Memory B cell (primary cell): ENCODE data around the gene SYNPO2.
"Not testable (repeated sequence)": the region's sequence is repeated elsewhere in the genome, so short reads cannot be mapped to it uniquely, and the experiment has no call there.

Experiments used
- ATAC-seq: fragments of 150-1000 bp; cut with Tn5 transposase; 2 replicates; pipeline ENCODE4 v1.10.0; 2021; ENCODE audit warnings: low read depth, mild to moderate bottlenecking, moderate library complexity
- DNase-seq, 2 donors: peaks; one replicate each; pipeline ENCODE4 v3.0.0; 2022; ENCODE audit warnings: low spot score in 2 of 2
- H3K27ac Mint-ChIP-seq: one replicate; pipeline ENCODE4 v1.8.0; 2022; ENCODE audit warnings: mild to moderate bottlenecking, moderate library complexity, mixed read lengths
- H3K27me3 Mint-ChIP-seq: one replicate; pipeline ENCODE4 v1.8.0; 2022; ENCODE audit warnings: mixed read lengths
- H3K36me3 Mint-ChIP-seq: one replicate; pipeline ENCODE4 v1.8.0; 2022; ENCODE audit warnings: mild to moderate bottlenecking, mixed read lengths
- H3K4me1 Mint-ChIP-seq: one replicate; pipeline ENCODE4 v1.8.0; 2022; ENCODE audit warnings: mixed read lengths
- H3K4me3 Mint-ChIP-seq: one replicate; pipeline ENCODE4 v1.8.0; 2022; ENCODE audit warnings: mild to moderate bottlenecking, moderate library complexity, mixed read lengths
- H3K9me3 Mint-ChIP-seq: one replicate; pipeline ENCODE4 v1.8.0; 2022; ENCODE audit warnings: mixed read lengths

The SYNPO2 gene

DNA sequence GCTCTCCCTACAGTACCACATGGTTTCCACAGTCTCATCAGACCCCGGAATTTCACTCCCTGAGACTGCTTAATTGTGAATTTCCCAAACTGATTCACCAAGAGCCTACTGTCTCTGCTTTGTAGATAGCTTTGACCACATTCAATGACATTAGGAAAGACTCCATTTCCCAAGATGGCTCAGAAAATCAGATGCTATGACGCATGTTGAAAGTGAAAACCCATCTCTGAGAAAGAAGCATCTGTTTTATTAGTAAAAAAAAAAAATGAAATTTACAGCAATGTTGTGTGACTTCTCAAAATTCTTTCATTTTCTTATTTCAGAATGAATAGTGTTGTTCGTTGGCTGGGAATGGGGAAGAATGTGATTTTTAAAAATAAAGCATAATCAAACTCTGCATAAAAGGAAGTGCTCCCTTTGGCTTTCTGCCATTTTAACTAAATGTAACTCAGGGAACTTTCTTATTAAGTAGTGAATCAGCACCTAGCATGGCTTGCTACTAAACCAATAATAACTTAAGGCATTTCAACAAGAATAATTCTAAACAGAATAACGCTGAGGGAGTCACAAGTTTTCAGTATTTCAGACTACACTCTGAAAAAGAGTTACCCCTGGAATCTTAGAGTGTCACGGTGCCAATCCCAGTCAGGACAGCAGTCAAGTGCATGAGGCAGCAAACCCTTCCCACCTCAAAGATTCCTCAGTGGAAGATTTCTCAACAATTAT is 149.6 kb downstream of the SYNPO2 start:
- H3K4me1 Mint-ChIP-seq, result peaks cover 6% of the 10 kb centered on the region
- H3K27ac Mint-ChIP-seq, result no peak overlapping the region
- DNase-seq (no peak), ATAC-seq (no peak)
- peaks cover 4% of the 10 kb centered on the region for H3K27me3 Mint-ChIP-seq
- no peaks in the 10 kb centered on the region for H3K36me3 Mint-ChIP-seq
- H3K4me3 Mint-ChIP-seq, result no peak overlapping the region
- no peaks in the 10 kb centered on the region for H3K9me3 Mint-ChIP-seq

DNA sequence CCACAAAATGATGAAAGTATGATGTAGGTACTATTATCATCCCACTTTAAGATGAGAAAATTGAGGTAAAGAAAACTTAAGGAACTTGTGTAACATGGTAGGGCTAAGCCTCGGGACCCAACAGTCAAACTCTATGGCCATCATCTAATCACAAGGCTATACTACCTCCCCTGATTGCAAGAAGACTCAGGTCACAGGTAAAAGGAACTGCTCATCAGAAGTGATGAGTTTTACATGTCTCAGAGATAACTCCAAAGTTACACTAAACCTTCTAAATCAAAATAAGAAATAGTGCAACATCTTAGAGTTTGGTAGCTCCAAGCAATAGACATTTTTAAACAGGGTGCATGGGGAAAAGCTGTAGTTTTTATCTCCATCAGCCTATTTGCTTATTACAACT is 150.5 kb downstream of the SYNPO2 start:
- Mint-ChIP-seq H3K4me1 (peaks cover 6% of the 10 kb centered on the region), H3K36me3 (no peaks in the 10 kb centered on the region), H3K27me3 (peaks cover 4% of the 10 kb centered on the region), H3K9me3 (no peaks in the 10 kb centered on the region), H3K27ac (no peak overlapping the region), H3K4me3 (no peak overlapping the region)
- DNase-seq, result no peak
- ATAC-seq, result no peak

DNA sequence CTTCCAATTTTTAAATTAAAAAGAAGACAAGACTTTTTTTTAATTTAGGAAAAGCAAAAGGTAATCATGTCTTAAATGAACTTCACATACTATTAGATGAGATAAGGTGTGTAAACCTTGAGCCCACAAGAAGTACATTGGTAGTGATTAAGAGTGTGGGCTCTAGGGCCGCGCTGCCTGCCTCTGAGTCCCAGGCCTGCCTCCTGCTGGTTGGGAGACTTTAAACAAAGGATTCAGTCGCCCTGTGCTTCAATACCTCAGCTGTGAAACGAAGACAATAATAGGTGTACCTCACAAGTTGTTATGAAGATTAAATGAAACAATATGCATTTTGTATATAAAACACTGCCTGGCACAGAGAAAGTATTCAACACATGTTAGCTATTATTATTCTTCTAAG is 151.1 kb downstream of the SYNPO2 start:
- no peaks in the 10 kb centered on the region for H3K9me3 Mint-ChIP-seq
- H3K36me3 Mint-ChIP-seq, result no peaks in the 10 kb centered on the region
- peaks cover 2% of the 10 kb centered on the region for H3K27me3 Mint-ChIP-seq
- H3K4me3 Mint-ChIP-seq, result no peak overlapping the region
- peaks cover 5% of the 10 kb centered on the region for H3K4me1 Mint-ChIP-seq
- DNase-seq (no peak), ATAC-seq (no peak)
- H3K27ac Mint-ChIP-seq, result no peak overlapping the region

DNA sequence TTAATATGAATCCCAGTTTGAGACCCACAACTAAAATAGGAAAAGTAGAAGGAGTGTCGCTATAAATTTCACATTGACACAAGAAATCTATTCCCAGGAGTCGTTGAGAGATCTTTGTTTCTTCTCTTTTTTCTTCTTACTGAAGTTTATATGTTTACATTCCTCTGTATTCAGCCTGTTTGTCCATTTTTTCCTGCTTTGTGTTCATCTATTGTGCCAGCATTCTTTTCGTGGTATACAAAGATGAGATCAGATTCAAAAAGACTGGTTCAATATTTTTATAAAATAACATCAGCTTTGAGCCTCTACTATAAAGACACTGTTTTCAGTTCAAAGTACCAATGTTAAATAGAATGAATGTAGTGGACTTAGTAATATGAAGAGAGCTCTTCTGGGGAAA is 151.6 kb downstream of the SYNPO2 start:
- Mint-ChIP-seq H3K27ac (no peak overlapping the region), H3K9me3 (no peaks in the 10 kb centered on the region), H3K27me3 (no peaks in the 10 kb centered on the region), H3K4me1 (peaks cover 5% of the 10 kb centered on the region), H3K4me3 (no peak overlapping the region), H3K36me3 (no peaks in the 10 kb centered on the region)
- DNase-seq, result no peak
- no peak for ATAC-seq

DNA sequence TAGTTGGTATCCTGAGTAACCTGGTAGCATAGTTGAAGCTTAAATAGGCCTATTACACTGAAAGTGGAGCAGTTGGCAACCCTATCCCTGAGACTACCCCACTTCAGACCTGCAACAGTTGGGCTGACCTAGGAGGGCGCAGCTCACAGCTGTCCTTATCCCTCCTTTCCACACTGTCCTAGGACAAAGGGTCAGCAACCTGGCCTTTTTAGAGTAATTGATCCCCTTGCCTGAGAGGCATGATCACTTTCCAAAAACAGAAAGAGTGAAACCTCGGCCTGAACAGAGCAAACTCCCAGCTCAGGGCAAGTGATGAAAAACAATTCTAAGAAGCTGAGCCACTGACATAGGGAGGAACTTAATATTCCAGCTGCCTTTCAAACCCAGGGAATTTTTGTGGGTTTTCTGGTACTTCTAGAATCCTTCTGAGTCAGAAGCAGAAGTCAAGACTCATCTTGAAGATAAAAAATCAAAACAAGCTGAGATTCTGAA is 152.1 kb downstream of the SYNPO2 start:
- no peaks in the 10 kb centered on the region for H3K9me3 Mint-ChIP-seq
- peaks cover 5% of the 10 kb centered on the region for H3K4me1 Mint-ChIP-seq
- H3K36me3 Mint-ChIP-seq, result no peaks in the 10 kb centered on the region
- no peak overlapping the region for H3K27ac Mint-ChIP-seq
- no peak overlapping the region for H3K4me3 Mint-ChIP-seq
- DNase-seq (no peak), ATAC-seq (no peak)
- H3K27me3 Mint-ChIP-seq, result no peaks in the 10 kb centered on the region

DNA sequence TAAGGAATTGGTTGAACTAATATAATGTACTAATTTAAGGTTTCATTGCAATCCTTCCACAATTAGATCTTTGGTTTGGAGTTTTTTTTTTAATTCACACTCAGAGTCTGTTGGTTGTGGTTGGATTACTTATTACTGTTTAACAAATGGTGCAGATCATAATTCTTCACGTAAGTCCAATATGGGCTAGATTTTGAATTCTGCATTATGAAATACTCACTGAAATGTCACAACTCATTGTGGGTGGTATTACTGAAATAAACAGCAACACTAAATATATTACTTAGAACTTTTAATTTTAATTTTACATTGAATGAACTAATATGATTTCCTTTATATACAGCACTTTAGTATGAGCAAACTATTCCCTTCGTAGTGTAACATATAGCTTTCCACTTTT is 152.7 kb downstream of the SYNPO2 start:
- ATAC-seq (no peak), DNase-seq (no peak)
- H3K4me1 Mint-ChIP-seq, result peaks cover 5% of the 10 kb centered on the region
- H3K36me3 Mint-ChIP-seq, result no peaks in the 10 kb centered on the region
- no peak overlapping the region for H3K4me3 Mint-ChIP-seq
- no peak overlapping the region for H3K27ac Mint-ChIP-seq
- no peaks in the 10 kb centered on the region for H3K9me3 Mint-ChIP-seq
- no peaks in the 10 kb centered on the region for H3K27me3 Mint-ChIP-seq

DNA sequence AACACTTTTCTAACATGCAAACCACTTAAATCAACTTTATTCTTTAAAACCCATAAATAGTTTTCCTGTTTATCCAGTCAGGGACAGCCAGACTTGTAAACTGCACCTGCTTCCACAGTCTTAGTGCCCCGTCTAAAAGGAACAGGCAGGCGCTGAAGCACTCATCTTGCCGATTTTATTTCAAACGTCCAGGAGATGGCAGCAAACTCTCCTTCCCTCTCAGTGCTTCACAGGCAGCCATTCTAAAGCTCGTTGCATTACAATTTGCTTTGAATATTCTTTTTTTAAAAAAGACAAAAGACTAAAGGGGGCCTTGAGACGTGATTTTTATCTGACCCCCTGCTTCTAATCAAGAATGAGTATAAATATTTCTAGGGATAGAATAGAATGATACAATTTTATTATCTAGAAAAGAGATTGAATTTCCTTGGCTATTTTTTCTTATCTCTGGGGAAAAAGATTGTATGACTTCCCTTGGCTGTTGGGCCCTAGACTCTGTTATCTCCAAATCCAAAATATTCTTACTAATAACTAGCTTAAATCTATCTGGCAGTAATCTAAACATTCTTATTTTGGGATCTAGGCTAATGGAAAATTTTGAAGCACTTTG is 153.4 kb downstream of the SYNPO2 start:
- H3K36me3 Mint-ChIP-seq, result no peaks in the 10 kb centered on the region
- H3K4me3 Mint-ChIP-seq, result no peak overlapping the region
- no peaks in the 10 kb centered on the region for H3K9me3 Mint-ChIP-seq
- no peaks in the 10 kb centered on the region for H3K27me3 Mint-ChIP-seq
- peaks cover 5% of the 10 kb centered on the region for H3K4me1 Mint-ChIP-seq
- no peak overlapping the region for H3K27ac Mint-ChIP-seq
- DNase-seq, result peak; percentile 31 to 50
- ATAC-seq, result peak; percentile 96

DNA sequence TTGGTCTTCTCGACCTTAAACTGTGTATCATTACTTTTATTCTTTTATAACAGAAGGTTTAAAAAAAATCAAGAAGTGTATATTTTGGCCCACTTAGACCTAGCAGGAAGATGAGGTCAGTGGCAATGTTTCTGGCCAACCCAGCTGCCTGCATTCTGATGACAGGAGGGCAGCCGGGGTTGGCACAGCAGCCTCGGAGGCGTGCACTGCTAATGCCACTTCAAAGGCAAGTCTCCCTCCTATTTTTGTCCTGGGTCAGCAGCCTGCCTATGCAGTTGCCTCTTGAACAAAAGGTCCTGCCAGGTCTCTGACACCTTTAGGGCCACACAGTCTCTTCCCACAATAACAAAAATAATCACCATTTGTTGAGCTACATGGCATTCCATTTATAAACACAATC is 157.6 kb downstream of the SYNPO2 start:
- Mint-ChIP-seq H3K27ac (no peak overlapping the region), H3K9me3 (no peaks in the 10 kb centered on the region), H3K4me1 (peaks cover 5% of the 10 kb centered on the region), H3K4me3 (no peak overlapping the region), H3K27me3 (peaks cover 9% of the 10 kb centered on the region), H3K36me3 (no peaks in the 10 kb centered on the region)
- DNase-seq (no peak), ATAC-seq (no peak)

DNA sequence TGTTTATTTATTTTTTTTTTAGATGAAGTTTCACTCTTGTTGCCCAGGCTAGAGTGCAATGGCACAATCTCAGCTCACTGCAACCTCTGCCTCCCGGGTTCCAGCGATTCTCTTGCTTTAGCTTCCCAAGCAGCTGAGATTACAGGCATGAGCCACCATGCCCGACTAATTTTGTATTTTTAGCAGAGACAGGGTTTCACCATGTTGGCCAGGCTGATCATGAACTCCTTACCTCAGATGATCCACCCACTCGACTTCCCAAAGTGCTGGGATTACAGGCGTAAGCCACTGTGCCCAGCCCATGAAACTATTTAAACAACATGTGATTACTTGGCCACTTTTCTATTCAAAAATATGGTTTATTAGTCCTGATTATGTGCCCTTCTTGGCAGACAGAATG is 158.4 kb downstream of the SYNPO2 start:
- not testable (repeated sequence) for H3K4me1 Mint-ChIP-seq, H3K27me3 Mint-ChIP-seq, DNase-seq, H3K36me3 Mint-ChIP-seq, ATAC-seq, H3K27ac Mint-ChIP-seq, H3K9me3 Mint-ChIP-seq, H3K4me3 Mint-ChIP-seq

DNA sequence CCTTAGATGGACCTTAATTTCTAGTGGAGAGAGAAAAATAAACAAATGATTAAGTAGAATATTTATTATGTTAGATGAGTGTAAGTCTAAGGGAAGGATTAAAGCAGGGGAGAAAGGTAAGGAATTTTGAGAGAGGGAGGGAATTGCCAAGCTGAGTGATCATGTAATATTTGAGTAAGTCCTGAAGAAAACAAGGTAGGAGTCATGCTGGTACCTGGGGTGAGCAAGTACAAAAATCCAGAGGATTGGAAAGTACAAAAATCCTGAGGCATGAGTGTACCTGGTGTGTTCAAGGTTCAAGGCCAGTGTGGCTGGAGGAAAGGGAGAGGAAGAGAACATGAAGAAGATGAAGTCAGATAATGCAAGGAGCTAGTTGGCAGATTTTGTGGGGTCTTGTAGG is 159.8 kb downstream of the SYNPO2 start:
- Mint-ChIP-seq H3K36me3 (no peaks in the 10 kb centered on the region), H3K4me1 (no peaks in the 10 kb centered on the region), H3K27me3 (peaks cover 9% of the 10 kb centered on the region), H3K9me3 (no peaks in the 10 kb centered on the region), H3K4me3 (no peak overlapping the region), H3K27ac (no peak overlapping the region)
- ATAC-seq, result no peak
- no peak for DNase-seq

DNA sequence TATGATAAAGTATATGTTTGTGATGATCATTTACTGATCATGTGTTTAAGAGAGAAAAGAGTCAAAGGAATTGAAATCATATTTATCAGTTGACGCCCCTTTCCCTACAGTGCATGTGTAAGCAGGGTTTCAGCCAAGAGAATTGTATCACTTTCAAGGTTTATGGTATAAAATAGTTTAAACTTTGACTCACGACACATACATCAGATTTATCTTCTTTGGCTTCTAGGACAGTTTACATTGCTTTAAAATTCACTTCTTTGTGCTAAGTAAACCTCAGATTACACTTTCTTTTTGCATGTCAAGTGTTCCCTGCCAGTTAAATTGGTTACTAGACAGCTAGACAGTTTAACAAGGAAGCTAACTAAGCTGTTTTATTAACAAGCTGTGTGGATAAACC is 160.7 kb downstream of the SYNPO2 start:
- no peak overlapping the region for H3K27ac Mint-ChIP-seq
- no peaks in the 10 kb centered on the region for H3K4me1 Mint-ChIP-seq
- H3K36me3 Mint-ChIP-seq, result no peaks in the 10 kb centered on the region
- ATAC-seq, result no peak
- no peaks in the 10 kb centered on the region for H3K9me3 Mint-ChIP-seq
- no peak overlapping the region for H3K4me3 Mint-ChIP-seq
- no peak for DNase-seq
- H3K27me3 Mint-ChIP-seq, result peaks cover 9% of the 10 kb centered on the region

DNA sequence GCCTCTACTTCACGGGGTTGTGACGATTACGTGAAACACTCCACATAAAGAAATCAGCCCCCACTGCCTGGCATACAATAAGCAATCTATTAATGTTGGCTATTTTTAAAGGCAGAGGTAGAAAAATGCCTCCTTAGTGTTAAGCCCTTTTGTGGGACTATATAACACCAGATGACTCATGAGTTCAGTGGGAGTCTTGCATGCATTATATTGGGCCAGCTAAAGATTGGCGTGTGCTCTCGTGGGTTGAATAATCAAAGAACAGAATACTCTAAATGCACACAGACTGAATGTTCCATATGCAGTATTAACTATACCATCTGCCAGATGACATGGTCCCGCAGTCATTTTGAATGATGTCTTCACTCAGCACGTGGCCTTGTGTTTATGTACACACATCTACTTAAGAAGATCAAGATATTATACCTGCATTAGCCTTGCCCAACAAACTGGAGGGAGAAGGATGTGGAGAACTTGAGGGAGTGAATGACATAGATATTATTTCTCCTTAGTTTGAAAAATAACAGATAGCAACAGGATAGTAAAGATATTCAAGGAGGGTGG is 162.0 kb downstream of the SYNPO2 start:
- ATAC-seq (no peak), DNase-seq (no peak)
- Mint-ChIP-seq H3K9me3 (no peaks in the 10 kb centered on the region), H3K27me3 (peaks cover 9% of the 10 kb centered on the region), H3K4me1 (no peaks in the 10 kb centered on the region), H3K27ac (no peak overlapping the region), H3K36me3 (no peaks in the 10 kb centered on the region), H3K4me3 (no peak overlapping the region)

DNA sequence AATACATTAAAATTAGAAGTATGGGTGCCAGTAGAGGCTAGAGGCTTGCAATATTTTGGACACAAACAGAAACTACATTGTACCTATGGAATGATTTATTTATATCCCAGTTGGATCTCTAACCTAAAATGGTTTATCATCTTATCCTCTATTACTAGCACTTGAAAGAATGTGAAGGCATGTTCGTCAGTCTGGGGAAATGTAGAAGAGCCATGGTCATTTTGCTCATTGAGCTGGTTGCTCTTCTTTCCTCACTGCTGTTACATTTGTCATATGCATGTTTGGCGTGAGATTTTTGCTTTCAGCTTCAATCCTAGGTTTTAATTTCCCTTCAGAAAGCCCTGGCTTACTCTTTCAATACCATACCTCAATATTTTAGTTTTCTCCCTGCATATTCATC is 164.6 kb downstream of the SYNPO2 start:
- Mint-ChIP-seq H3K4me3 (no peak overlapping the region), H3K27ac (no peak overlapping the region), H3K36me3 (no peaks in the 10 kb centered on the region), H3K4me1 (no peaks in the 10 kb centered on the region), H3K9me3 (no peaks in the 10 kb centered on the region), H3K27me3 (peaks cover 7% of the 10 kb centered on the region)
- ATAC-seq (no peak), DNase-seq (no peak)

DNA sequence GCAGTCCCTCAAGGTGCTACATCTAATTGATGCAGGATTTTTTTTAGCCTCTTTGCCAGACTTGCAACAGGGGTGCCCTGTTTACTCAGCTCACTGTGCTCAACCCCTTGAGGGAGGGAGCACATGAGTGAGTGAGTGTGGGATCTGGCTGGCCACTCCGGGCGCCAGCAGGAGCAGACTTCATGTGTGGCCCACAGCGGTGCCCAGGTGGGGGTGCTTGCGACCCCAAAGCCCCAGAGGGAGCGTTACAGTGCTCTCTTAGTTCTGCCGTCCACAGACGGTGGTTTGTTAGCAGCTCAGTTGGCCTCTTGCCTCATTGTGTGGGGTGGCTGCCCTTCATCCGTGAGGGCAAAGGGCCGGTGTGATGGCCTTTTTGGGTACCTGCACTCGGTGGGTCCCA is 165.3 kb downstream of the SYNPO2 start:
- Mint-ChIP-seq H3K4me3 (no peak overlapping the region), H3K4me1 (no peaks in the 10 kb centered on the region), H3K27me3 (peaks cover 3% of the 10 kb centered on the region), H3K27ac (no peak overlapping the region), H3K9me3 (no peaks in the 10 kb centered on the region), H3K36me3 (no peaks in the 10 kb centered on the region)
- DNase-seq, result no peak
- no peak for ATAC-seq

DNA sequence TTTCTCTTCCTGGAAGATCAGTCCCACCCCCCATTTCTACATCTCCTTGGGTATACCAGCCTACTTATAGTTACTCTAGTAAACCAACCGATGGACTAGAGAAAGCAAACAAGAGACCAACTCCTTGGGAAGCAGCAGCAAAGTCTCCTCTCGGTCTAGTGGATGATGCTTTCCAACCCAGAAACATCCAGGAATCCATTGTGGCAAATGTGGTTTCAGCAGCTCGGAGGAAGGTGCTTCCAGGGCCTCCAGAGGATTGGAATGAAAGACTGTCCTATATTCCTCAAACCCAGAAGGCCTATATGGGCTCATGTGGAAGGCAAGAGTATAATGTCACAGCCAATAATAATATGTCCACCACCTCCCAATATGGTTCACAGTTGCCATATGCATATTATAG is 168.8 kb downstream of the SYNPO2 start:
- ATAC-seq (no peak), DNase-seq (no peak)
- Mint-ChIP-seq H3K4me1 (no peaks in the 10 kb centered on the region), H3K4me3 (no peak overlapping the region), H3K27me3 (no peaks in the 10 kb centered on the region), H3K36me3 (no peaks in the 10 kb centered on the region), H3K9me3 (no peaks in the 10 kb centered on the region), H3K27ac (no peak overlapping the region)
